Activated CD4-positive, alpha-beta T cell treated with anti-CD3 and anti-CD28 coated beads, Interleukin-2, amount 50 U/mL, for 48 hours (primary cell): Measurements from ENCODE around the gene CYBA.

Source experiments
- DNase-seq, 2 experiments: peaks; one replicate each; pipeline ENCODE4 v3.0.0-alpha.2; 2020

The CYBA gene

GRCh38 chr16:88645455-88645854 lies 5.4 kb downstream of the CYBA start:
- DNase-seq: no peak

- DNase-seq: no peak
These were observed 7.3 kb downstream of the CYBA start for GRCh38 chr16:88643644-88643932.

- no peak for DNase-seq
These were observed 7.8 kb downstream of the CYBA start for GRCh38 chr16:88642881-88643643.

- DNase-seq: no peak
These were observed 10.2 kb downstream of the CYBA start for GRCh38 chr16:88640498-88641247.

GRCh38 chr16:88640039-88640495 lies 10.8 kb downstream of the CYBA start:
- DNase-seq: no peak

- DNase-seq: no peak
These were observed 11.4 kb downstream of the CYBA start for GRCh38 chr16:88639231-88640038.

- no peak for DNase-seq
These were observed 12.3 kb downstream of the CYBA start, which contains the start of gene IL17C for GRCh38 chr16:88638323-88639230. Gene IL17C, plus strand, starts transcription at chr16:88638572. Its CDS starts 70 bp downstream, at chr16:88638642.

- DNase-seq: no peak
These were observed 14.2 kb downstream of the CYBA start for GRCh38 chr16:88636488-88637265.

GRCh38 chr16:88635671-88636319 lies 15.1 kb downstream of the CYBA start:
- no peak for DNase-seq

- DNase-seq: no peak
These were observed 15.7 kb downstream of the CYBA start for GRCh38 chr16:88634994-88635670.

- peak; percentile 66 to 74 for DNase-seq
These were observed 16.5 kb downstream of the CYBA start for GRCh38 chr16:88634141-88634993.

- peak; percentile 73 to 80 for DNase-seq
These were observed 17.1 kb downstream of the CYBA start for GRCh38 chr16:88633684-88634140.

GRCh38 chr16:88632587-88632930 lies 18.3 kb downstream of the CYBA start:
- no peak for DNase-seq

GRCh38 chr16:88631920-88632586 lies 18.8 kb downstream of the CYBA start:
- DNase-seq: no peak

GRCh38 chr16:88631384-88631783 lies 19.5 kb downstream of the CYBA start:
- no peak for DNase-seq

- DNase-seq: no peak
These were observed 19.9 kb downstream of the CYBA start for GRCh38 chr16:88630941-88631340.

- DNase-seq: no peak
These were observed 20.4 kb downstream of the CYBA start for GRCh38 chr16:88630433-88630832.

GRCh38 chr16:88629835-88630234 lies 21.0 kb downstream of the CYBA start:
- DNase-seq: no peak

- no peak for DNase-seq
These were observed 22.3 kb downstream of the CYBA start for GRCh38 chr16:88628512-88628974.
